OCI-LY3 (cell line): ENCODE measurements around the gene FOXO4.

ENCODE experiments used
- EZH2phosphoT487 ChIP-seq: fragments of 200-600 bp; shearing (Covaris generic); IDR thresholded peaks from 2 replicates; pipeline ENCODE4 v1.6.1; 2018; ENCODE audit warnings: antibody characterized with exemption, mixed run types, low read depth
- TF ChIP-seq, protein P1 (sequence below): fragments of 200-600, 300-600 bp; sonication (generic); IDR thresholded peaks from 2 replicates; pipeline ENCODE4 v1.5.1; 2014; ENCODE audit warnings: antibody characterized with exemption, low read length, low read depth

- TF ChIP-seq, protein P1, sequence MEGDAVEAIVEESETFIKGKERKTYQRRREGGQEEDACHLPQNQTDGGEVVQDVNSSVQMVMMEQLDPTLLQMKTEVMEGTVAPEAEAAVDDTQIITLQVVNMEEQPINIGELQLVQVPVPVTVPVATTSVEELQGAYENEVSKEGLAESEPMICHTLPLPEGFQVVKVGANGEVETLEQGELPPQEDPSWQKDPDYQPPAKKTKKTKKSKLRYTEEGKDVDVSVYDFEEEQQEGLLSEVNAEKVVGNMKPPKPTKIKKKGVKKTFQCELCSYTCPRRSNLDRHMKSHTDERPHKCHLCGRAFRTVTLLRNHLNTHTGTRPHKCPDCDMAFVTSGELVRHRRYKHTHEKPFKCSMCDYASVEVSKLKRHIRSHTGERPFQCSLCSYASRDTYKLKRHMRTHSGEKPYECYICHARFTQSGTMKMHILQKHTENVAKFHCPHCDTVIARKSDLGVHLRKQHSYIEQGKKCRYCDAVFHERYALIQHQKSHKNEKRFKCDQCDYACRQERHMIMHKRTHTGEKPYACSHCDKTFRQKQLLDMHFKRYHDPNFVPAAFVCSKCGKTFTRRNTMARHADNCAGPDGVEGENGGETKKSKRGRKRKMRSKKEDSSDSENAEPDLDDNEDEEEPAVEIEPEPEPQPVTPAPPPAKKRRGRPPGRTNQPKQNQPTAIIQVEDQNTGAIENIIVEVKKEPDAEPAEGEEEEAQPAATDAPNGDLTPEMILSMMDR, result no peak
- no peak for TF ChIP-seq EZH2phosphoT487
Measured at GRCh38 chrX:71095981-71096759, 519 bp downstream of the FOXO4 start.
